Gastrocnemius medialis (tissue), 4 donors: ENCODE results near the gene RABGAP1L. TPM values are rescaled to one million over a fixed set of nuclear protein-coding genes. Genes with fewer than 3 reads are reported as not detected.
"Not testable (repeated sequence)": the region's sequence is repeated elsewhere in the genome, so short reads cannot be mapped to it uniquely, and the experiment has no call there.

ENCODE experiments used
- ATAC-seq, 2 donors: fragments of 150-250 bp; one replicate each; pipeline ENCODE4 v1.9.1; 2016
- DNase-seq, 2 donors: peaks; one replicate each; pipeline ENCODE4 v3.0.0-alpha.2; 2019
- H3K27ac ChIP-seq, 4 donors: fragments of 200-600 bp; sonication (generic); 1 replicate in 1 of 4; 2 replicates in 3 of 4; pipeline ENCODE4 v1.5.1; 2016 to 2018; ENCODE audit warnings: mild to moderate bottlenecking in 2 of 4, moderate library complexity in 1 of 4
- H3K27me3 ChIP-seq, 3 donors: fragments of 200-600 bp; sonication (generic) in 2 of 3; 1 replicate in 1 of 3; 2 replicates in 2 of 3; pipeline versions ENCODE4 v1.5.1 to v1.6.0; 2016 to 2019; ENCODE audit warnings: mild to moderate bottlenecking in 1 of 3, moderate library complexity in 1 of 3
- H3K36me3 ChIP-seq, 2 donors: fragments of 200-600 bp; sonication (generic) in 1 of 2; one replicate each; pipeline ENCODE4 v1.5.1; 2017 to 2018
- H3K4me1 ChIP-seq, 2 donors: fragments of 200-600 bp; sonication (generic) in 1 of 2; one replicate each; pipeline ENCODE4 v1.5.1; 2016 to 2017; ENCODE audit warnings: mild to moderate bottlenecking in 2 of 2
- H3K4me3 ChIP-seq, 4 donors: fragments of 200-600 bp; sonication (generic) in 3 of 4; 1 replicate in 1 of 4; 2 replicates in 3 of 4; pipeline ENCODE4 v1.5.1; 2016 to 2019; ENCODE audit warnings: mild to moderate bottlenecking in 2 of 4
- H3K9me3 ChIP-seq, 3 donors: fragments of 200-600 bp; sonication (generic) in 2 of 3; 1 replicate in 1 of 3; 2 replicates in 2 of 3; pipeline ENCODE4 v1.5.1; 2016 to 2019
- CTCF ChIP-seq, 5 experiments: fragments of 450-650 bp in 3 of 5; fragments of 200-600 bp in 2 of 5; sonication (generic) in 2 of 5; IDR thresholded peaks in 4 of 5; conservative IDR thresholded peaks in 1 of 5; 1 replicate in 4 of 5; 2 replicates in 1 of 5; pipeline ENCODE4 v1.5.1; 2016 to 2019; ENCODE audit warnings: antibody characterized with exemption in 5 of 5, mild to moderate bottlenecking in 3 of 5, moderate library complexity in 3 of 5
- POLR2A ChIP-seq, 2 donors: fragments of 450-650 bp; IDR thresholded peaks; one replicate each; pipeline ENCODE4 v1.6.1; 2017; ENCODE audit warnings: antibody characterized with exemption in 2 of 2, mild to moderate bottlenecking in 2 of 2, moderate library complexity in 2 of 2
- in situ Hi-C, 4 donors: fragments of 200-750 bp; cut with MboI; loops; one replicate each; pipeline versions ENCODE4 v1.15.0 to v1.8.0; 2017; ENCODE audit warnings: low sequenced_read_pairs in 4 of 4
- intact Hi-C: fragments of 100-400 bp; cut with DNase I; formaldehyde crosslinking; loops from one replicate; pipeline ENCODE4 v1.15.1; 2023; ENCODE audit warnings: low total_unique reads
- total RNA-seq, 4 donors: library from RNA; depleted of rRNA; stranded (reverse); fragments of >200 nt; gene quantifications; one replicate each; pipeline versions ENCODE4 v1.1.0 to v1.2.3, GENCODE V29; 2016

Gene RABGAP1L
- total RNA-seq, 4 donors from 2014 or later: 8.8 to 22.2 (median 14.9) TPM

GRCh38 chr1:174326278-174326677, 167.0 kb downstream of the RABGAP1L start:
- Histone ChIP-seq H3K9me3 (peaks cover 0 to 7% (median 2%) of the 10 kb centered on the region in 3 donors), H3K36me3 (no peaks in the 10 kb centered on the region), H3K27ac (no peak overlapping the region), H3K4me1 (no peaks in the 10 kb centered on the region), H3K4me3 (no peak overlapping the region), H3K27me3 (no peaks in the 10 kb centered on the region)
- TF ChIP-seq CTCF (IDR thresholded peaks at IDR 0.05 in 4 of 5, conservative IDR thresholded peaks at IDR 0.05 in 1 of 5) (no peak), POLR2A (IDR thresholded peaks at IDR 0.05) (no peak)
- DNase-seq: no peak
- no peak for ATAC-seq
- in situ Hi-C loops (no loop called here), intact Hi-C loops (no loop called here)

- H3K4me3 ChIP-seq: no peak overlapping the region
- H3K27ac ChIP-seq: no peak overlapping the region
- no peak for ATAC-seq
- DNase-seq: no peak
- TF ChIP-seq CTCF (IDR thresholded peaks at IDR 0.05 in 4 of 5, conservative IDR thresholded peaks at IDR 0.05 in 1 of 5) (no peak), POLR2A (IDR thresholded peaks at IDR 0.05) (no peak)
- in situ Hi-C loops (no loop called here), intact Hi-C loops (no loop called here)
- H3K36me3 ChIP-seq: no peaks in the 10 kb centered on the region
- no peaks in the 10 kb centered on the region for H3K4me1 ChIP-seq
- H3K9me3 ChIP-seq: no peaks in the 10 kb centered on the region
- H3K27me3 ChIP-seq: no peaks in the 10 kb centered on the region
These were observed 174.1 kb downstream of the RABGAP1L start for GRCh38 chr1:174333437-174333836.

- H3K27ac ChIP-seq: no peak overlapping the region
- in situ Hi-C loops: no loop called here
These were observed 177.8 kb downstream of the RABGAP1L start for GRCh38 chr1:174337000-174337681.

GRCh38 chr1:174340404-174340803, 181.1 kb downstream of the RABGAP1L start:
- in situ Hi-C loops: not testable (repeated sequence)

More at GRCh38 chr1:174337000-174337681, 177.8 kb downstream of the RABGAP1L start:
- intact Hi-C loops: no loop called here
- Histone ChIP-seq H3K9me3 (no peaks in the 10 kb centered on the region), H3K4me1 (no peaks in the 10 kb centered on the region), H3K4me3 (no peak overlapping the region), H3K36me3 (no peaks in the 10 kb centered on the region), H3K27me3 (no peaks in the 10 kb centered on the region)
- TF ChIP-seq POLR2A (IDR thresholded peaks at IDR 0.05) (no peak), CTCF (IDR thresholded peaks at IDR 0.05 in 4 of 5, conservative IDR thresholded peaks at IDR 0.05 in 1 of 5) (no peak)
- DNase-seq (no peak), ATAC-seq (no peak)

GRCh38 chr1:174344162-174344561, 184.8 kb downstream of the RABGAP1L start:
- DNase-seq (no peak), ATAC-seq (no peak)
- H3K27ac ChIP-seq: no peak overlapping the region
- H3K36me3 ChIP-seq: no peaks in the 10 kb centered on the region
- no peak for TF ChIP-seq POLR2A (IDR thresholded peaks at IDR 0.05)
- TF ChIP-seq CTCF (IDR thresholded peaks at IDR 0.05 in 4 of 5, conservative IDR thresholded peaks at IDR 0.05 in 1 of 5): no peak
- no peak overlapping the region for H3K4me3 ChIP-seq
- in situ Hi-C loops: no loop called here
- H3K27me3 ChIP-seq: no peaks in the 10 kb centered on the region
- intact Hi-C loops: no loop called here
- H3K9me3 ChIP-seq: no peaks in the 10 kb centered on the region
- no peaks in the 10 kb centered on the region for H3K4me1 ChIP-seq

More at GRCh38 chr1:174340404-174340803, 181.1 kb downstream of the RABGAP1L start:
- H3K27me3 ChIP-seq, H3K4me3 ChIP-seq, H3K27ac ChIP-seq, DNase-seq, ATAC-seq, H3K36me3 ChIP-seq, H3K4me1 ChIP-seq, intact Hi-C loops, H3K9me3 ChIP-seq: not testable (repeated sequence)
